ENCODE data around the gene A1BG. TPM values are rescaled to one million over a fixed set of nuclear protein-coding genes. Genes with fewer than 3 reads are reported as not detected.

Gene A1BG
- total and polyA plus RNA-seq, 2 of the 8 experiments (the other 6 are each of a cell fraction or from before 2014, with no cell fraction given): 20.8 to 69.6 TPM

DNA sequence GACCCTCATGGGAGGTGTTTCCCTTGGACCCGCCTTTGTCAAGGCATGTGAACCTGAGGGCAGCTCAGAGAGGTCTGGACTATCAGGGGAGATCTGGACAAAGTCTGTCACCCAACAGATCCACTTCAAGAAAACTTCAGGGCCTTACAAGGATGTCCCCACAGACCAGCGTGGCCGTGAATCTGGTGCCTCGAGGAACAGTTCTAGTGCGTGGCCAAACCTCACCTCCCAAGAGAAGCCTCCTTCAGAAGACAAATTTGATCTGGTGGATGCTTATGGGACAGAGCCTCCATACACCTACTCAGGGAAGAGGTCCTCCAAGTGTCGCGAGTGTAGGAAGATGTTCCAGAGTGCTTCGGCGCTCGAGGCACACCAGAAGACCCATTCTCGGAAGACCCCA, 15.0 kb downstream of the A1BG start:
- no peak overlapping the region for H4K8ac ChIP-seq (ENCODE audit: extremely low read depth, insufficient read depth, low read length)
- WGBS, 2 experiments (ENCODE audit: extremely low coverage in 1 of 2, insufficient coverage in 1 of 2, insufficient read length in 1 of 2, insufficient replicate concordance in 2 of 2, low coverage in 1 of 2, low lambda C conversion rate in 2 of 2, missing lambda C conversion rate in 1 of 2): 99% methylated on average over 10 of the region's 11 CpGs; no CpG with 5 or more reads in 1 of the 2 experiments
- peaks cover 0 to 9% (median 3%) of the 10 kb centered on the region in 4 experiments; a peak in 3 of 8 replicates for H3K36me3 ChIP-seq (ENCODE audit: control insufficient read depth in 2 of 4, insufficient read depth in 4 of 4, low read length in 3 of 4)
- no peak overlapping the region for H3K27ac ChIP-seq (ENCODE audit: low read depth, low read length)
- H2AFZ ChIP-seq (ENCODE audit: low read length): no peak overlapping the region
- H2BK15ac ChIP-seq (ENCODE audit: low read length): no peak overlapping the region
- ChIA-PET CTCF (ENCODE audit: partially characterized antibody) (interaction anchor here (0.5 to 3.7 kb wide), 6 partner anchors 8 to 587 kb away, joined by 3 to 30 read pairs (median 4); partner anchors contain the start of genes A1BG and ZSCAN22), POLR2A (ENCODE audit: partially characterized antibody) (no interaction called here)
- no peaks in the 10 kb centered on the region for H3K23me2 ChIP-seq (ENCODE audit: low read depth, low read length)
- FAIRE-seq (no peak), DNase-seq (ENCODE audit: low read depth in 1 of 2, low spot score in 2 of 2) (no peak)
- no peak overlapping the region for H3K14ac ChIP-seq (ENCODE audit: insufficient read length)
- no peak overlapping the region for H3K4me3 ChIP-seq (ENCODE audit: extremely low read depth in 1 of 4, insufficient read depth in 2 of 4, low read depth in 3 of 4, low read length in 4 of 4)
- H3K18ac ChIP-seq (ENCODE audit: extremely low read depth, low read length): no peak overlapping the region
- H3K56ac ChIP-seq (replicated peaks; ENCODE audit: insufficient read length, low read depth, low read length): no peak overlapping the region
- H3K79me2 ChIP-seq (ENCODE audit: control insufficient read depth in 1 of 2, insufficient read depth in 2 of 2, low read length in 2 of 2): no peaks in the 10 kb centered on the region
- no peaks in the 10 kb centered on the region for H3K4me1 ChIP-seq (replicated peaks in 1 of 4; ENCODE audit: control insufficient read depth in 3 of 4, insufficient read depth in 4 of 4, low read length in 3 of 4)
- no peak overlapping the region for H4K91ac ChIP-seq (replicated peaks; ENCODE audit: insufficient read length, low read length)
- H3K27me3 ChIP-seq (replicated peaks in 1 of 4; ENCODE audit: control insufficient read depth in 3 of 4, extremely low read depth in 1 of 4, insufficient read depth in 3 of 4, low read length in 3 of 4): no peaks in the 10 kb centered on the region
- no peak overlapping the region for H3K9ac ChIP-seq (replicated peaks in 1 of 4; ENCODE audit: extremely low read depth in 1 of 4, low read depth in 3 of 4, low read length in 3 of 4)
- H2BK120ac ChIP-seq (replicated peaks; ENCODE audit: low read depth, low read length): no peak overlapping the region
- no peak overlapping the region for H3K4me2 ChIP-seq (ENCODE audit: insufficient read depth in 1 of 2, low read depth in 2 of 2, low read length in 2 of 2)
- peaks cover 3 to 8% of the 10 kb centered on the region in 2 experiments for H4K20me1 ChIP-seq (replicated peaks in 1 of 2; ENCODE audit: control insufficient read depth in 1 of 2, insufficient read depth in 2 of 2, low read length in 2 of 2)
- no peak overlapping the region for H3K4ac ChIP-seq (replicated peaks; ENCODE audit: insufficient read length, low read depth, low read length)
- no peaks in the 10 kb centered on the region for H3K79me1 ChIP-seq (ENCODE audit: low read depth, low read length)
- peaks cover 5 to 6% of the 10 kb centered on the region in 2 experiments; a peak in 2 of 4 replicates for H3K9me3 ChIP-seq (ENCODE audit: insufficient read depth in 2 of 2, low read depth in 1 of 2, low read length in 1 of 2)
- no peak overlapping the region for H4K5ac ChIP-seq (ENCODE audit: insufficient read length, low read depth, low read length)
- no peak overlapping the region for H2BK5ac ChIP-seq (ENCODE audit: low read depth, low read length)
- H2BK12ac ChIP-seq (ENCODE audit: low read depth, low read length): no peak overlapping the region
- H2BK20ac ChIP-seq (ENCODE audit: low read length): no peak overlapping the region
- TF ChIP-seq PHF8 (conservative IDR thresholded peaks at IDR 0.05; ENCODE audit: low read depth, low read length) (no peak), SIX5 (IDR thresholded peaks at IDR 0.05; ENCODE audit: low read depth, low read length) (no peak), CTBP2 (IDR thresholded peaks at IDR 0.05; ENCODE audit: borderline replicate concordance, insufficient read depth, insufficient read length, low read length) (no peak), SP2 (IDR thresholded peaks at IDR 0.05; ENCODE audit: low read length) (no peak), TEAD4 (IDR thresholded peaks at IDR 0.05; ENCODE audit: low read depth, low read length) (no peak), FOSL1 (IDR thresholded peaks at IDR 0.05; ENCODE audit: insufficient read depth, low read depth, low read length) (no peak), POLR2AphosphoS5 (IDR thresholded peaks at IDR 0.05; ENCODE audit: low read depth, low read length) (no peak)
- TF ChIP-seq, protein P1, sequence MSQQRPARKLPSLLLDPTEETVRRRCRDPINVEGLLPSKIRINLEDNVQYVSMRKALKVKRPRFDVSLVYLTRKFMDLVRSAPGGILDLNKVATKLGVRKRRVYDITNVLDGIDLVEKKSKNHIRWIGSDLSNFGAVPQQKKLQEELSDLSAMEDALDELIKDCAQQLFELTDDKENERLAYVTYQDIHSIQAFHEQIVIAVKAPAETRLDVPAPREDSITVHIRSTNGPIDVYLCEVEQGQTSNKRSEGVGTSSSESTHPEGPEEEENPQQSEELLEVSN (IDR thresholded peaks at IDR 0.05): no peak
- H2AK5ac ChIP-seq (ENCODE audit: low read depth, low read length): no peak overlapping the region
- H3K23ac ChIP-seq (ENCODE audit: insufficient read length): no peak overlapping the region
